B cell (primary cell): ENCODE data around the gene ANK3. TPM values are rescaled to one million over a fixed set of nuclear protein-coding genes. Genes with fewer than 3 reads are reported as not detected.

Source experiments
- ATAC-seq: fragments of 200-7000 bp; cut with Tn5 transposase; one replicate; pipeline ENCODE4 v1.10.0; 2021; ENCODE audit warnings: low read depth, mild to moderate bottlenecking, moderate number of reproducible peaks, moderate library complexity
- CTCF ChIA-PET: fragments of 350-600 bp; sonication (Branson Sonifier 250); formaldehyde crosslinking; loops from one replicate; lab custom pipeline; 2021; ENCODE audit warnings: antibody characterized with exemption, inconsistent platforms; lab: Charles Lee
- POLR2A ChIA-PET: fragments of 350-600 bp; sonication (Branson Sonifier 250); formaldehyde crosslinking; loops from one replicate; lab custom pipeline; 2021; ENCODE audit warnings: antibody characterized with exemption; lab: Charles Lee
- DNase-seq: peaks from one replicate; pipeline ENCODE4 v3.0.0; 2013
- H2AFZ ChIP-seq: 2 replicates; pipeline ENCODE4 v1.6.1; 2012; ENCODE audit warnings: mild to moderate bottlenecking, low read depth, low read length; ENCODE audit not compliant: insufficient read depth, poor library complexity, severe bottlenecking
- H3K27ac ChIP-seq, 2 donors: 1 replicate in 1 of 2; 2 replicates in 1 of 2; pipeline ENCODE4 v1.5.1; 2012 to 2013; ENCODE audit warnings: low read length in 2 of 2, mild to moderate bottlenecking in 2 of 2, moderate library complexity in 1 of 2
- H3K27me3 ChIP-seq, 4 experiments: fragments of 200-600 bp in 1 of 4; sonication (generic) in 1 of 4; replicated peaks in 1 of 4; 1 replicate in 2 of 4; 2 replicates in 2 of 4; pipeline versions ENCODE4 v1.6.1 to v1.7.0; 2013 to 2016; ENCODE audit warnings: low read length in 3 of 4, mild to moderate bottlenecking in 2 of 4, mixed read lengths in 1 of 4, moderate library complexity in 1 of 4; ENCODE audit not compliant: insufficient read depth in 4 of 4, control insufficient read depth in 3 of 4; ENCODE audit errors: control extremely low read depth in 1 of 4
- H3K36me3 ChIP-seq, 2 experiments: replicated peaks in 1 of 2; 1 replicate in 1 of 2; 2 replicates in 1 of 2; pipeline versions ENCODE4 v1.6.1 to v1.7.1; 2013; ENCODE audit warnings: low read length in 1 of 2; ENCODE audit not compliant: insufficient read depth in 2 of 2, control insufficient read depth in 1 of 2; ENCODE audit errors: control extremely low read depth in 1 of 2, extremely low read depth in 1 of 2
- H3K4me1 ChIP-seq, 2 donors: fragments of 200-600 bp in 1 of 2; sonication (generic) in 1 of 2; 1 replicate in 1 of 2; 2 replicates in 1 of 2; pipeline versions ENCODE4 v1.5.1 to v1.6.1; 2013 to 2017; ENCODE audit warnings: low read length in 2 of 2; ENCODE audit not compliant: control insufficient read depth in 2 of 2, insufficient read depth in 2 of 2
- H3K4me2 ChIP-seq: replicated peaks from 2 replicates; pipeline ENCODE3; 2012; ENCODE audit warnings: mild to moderate bottlenecking, low read depth, low read length; ENCODE audit not compliant: poor library complexity, severe bottlenecking
- H3K4me3 ChIP-seq, 5 experiments: fragments of 200-600 bp in 1 of 5; sonication (generic) in 1 of 5; 1 replicate in 3 of 5; 2 replicates in 2 of 5; pipeline versions ENCODE4 v1.5.1 to v1.7.0; 2011 to 2016; ENCODE audit warnings: low read length in 4 of 5, mild to moderate bottlenecking in 4 of 5, low read depth in 2 of 5, control low read depth in 1 of 5, moderate library complexity in 1 of 5; ENCODE audit not compliant: insufficient read depth in 1 of 5; ENCODE audit errors: control extremely low read depth in 1 of 5, extremely low read depth in 1 of 5
- H3K79me2 ChIP-seq: fragments of 200-600 bp; sonication (generic); one replicate; pipeline ENCODE4 v1.6.0; 2016; ENCODE audit warnings: low read length; ENCODE audit not compliant: control insufficient read depth, insufficient read depth
- H3K9ac ChIP-seq: fragments of 200-600 bp; sonication (generic); 2 replicates; pipeline ENCODE4 v1.6.1; 2017; ENCODE audit warnings: mild to moderate bottlenecking, low read length, moderate library complexity
- H3K9me3 ChIP-seq, 3 donors: one replicate each; pipeline versions ENCODE4 v1.6.1 to v1.7.1; 2013; ENCODE audit warnings: low read length in 2 of 3; ENCODE audit not compliant: control insufficient read depth in 2 of 3, insufficient read depth in 1 of 3; ENCODE audit errors: control extremely low read depth in 1 of 3
- H4K20me1 ChIP-seq: 2 replicates; pipeline ENCODE4 v1.6.0; 2012; ENCODE audit warnings: mild to moderate bottlenecking, low read length; ENCODE audit not compliant: insufficient read depth, control insufficient read depth, poor library complexity, severe bottlenecking
- H3K27ac Mint-ChIP-seq: one replicate; pipeline ENCODE4 v1.8.0; 2021; ENCODE audit warnings: mixed read lengths
- H3K27me3 Mint-ChIP-seq: one replicate; pipeline ENCODE4 v1.8.0; 2021; ENCODE audit warnings: mixed read lengths
- H3K4me1 Mint-ChIP-seq: one replicate; pipeline ENCODE4 v1.8.0; 2021; ENCODE audit warnings: mixed read lengths
- H3K4me3 Mint-ChIP-seq: one replicate; pipeline ENCODE4 v1.8.0; 2021; ENCODE audit warnings: mixed read lengths
- H3K9me3 Mint-ChIP-seq: one replicate; pipeline ENCODE4 v1.8.0; 2022; ENCODE audit warnings: mixed read lengths; ENCODE audit not compliant: insufficient read depth
- CTCF ChIP-seq: fragments of 200-600 bp; IDR thresholded peaks from one replicate; pipeline ENCODE4 v1.8.0; 2022; ENCODE audit warnings: antibody characterized with exemption, mild to moderate bottlenecking
- EZH2 ChIP-seq: IDR thresholded peaks from 2 replicates; pipeline ENCODE4 v1.6.1; 2012; ENCODE audit warnings: borderline replicate concordance, low read depth, mild to moderate bottlenecking, moderate library complexity, low read length; ENCODE audit not compliant: insufficient read depth, poor library complexity, severe bottlenecking
- WGBS: methylation state at CpG from one replicate; pipeline ENCODE4 v1.1.5; 2013; ENCODE audit warnings: missing lambda C conversion rate; ENCODE audit not compliant: insufficient coverage; 5-methylcytosine and 5-hydroxymethylcytosine counted together
- intact Hi-C: fragments of 100-400 bp; cut with micrococcal nuclease; formaldehyde crosslinking; loops from one replicate; pipeline ENCODE4 v1.10.0; 2022
- polyA plus RNA-seq: library from polyadenylated mRNA; depleted of rRNA; stranded (reverse); fragments of >200 nt; gene quantifications from 2 replicates; pipeline ENCODE4 v1.2.3, GENCODE V29; 2012
- total RNA-seq, 2 donors: library from RNA; stranded (reverse); fragments of 120-200 nt in 1 of 2; gene quantifications; 1 replicate in 1 of 2; 2 replicates in 1 of 2; pipeline versions ENCODE4 v1.2.3 to v1.2.4, GENCODE V29; 2013 to 2022

Gene ANK3
- total and polyA plus RNA-seq, 2 donors (not counting 1 experiment from before 2014, with no cell fraction given): 4.9 to 21.6 TPM

GRCh38 chr10:60008816-60009215 is 380.9 kb downstream of the ANK3 start:
- ATAC-seq (no peak), DNase-seq (no peak)
- no peak overlapping the region for H3K4me3 Mint-ChIP-seq
- ChIA-PET CTCF (no interaction called here), POLR2A (no interaction called here)
- no peaks in the 10 kb centered on the region for H3K4me1 Mint-ChIP-seq
- Histone ChIP-seq H3K9me3 (no peaks in the 10 kb centered on the region), H3K27me3 (no peaks in the 10 kb centered on the region), H3K9ac (no peak overlapping the region), H3K27ac (no peak overlapping the region), H3K4me1 (no peaks in the 10 kb centered on the region), H3K79me2 (no peaks in the 10 kb centered on the region), H3K36me3 (no peaks in the 10 kb centered on the region), H4K20me1 (no peaks in the 10 kb centered on the region), H3K4me2 (no peak overlapping the region), H3K4me3 (no peak overlapping the region), H2AFZ (no peak overlapping the region)
- no peaks in the 10 kb centered on the region for H3K9me3 Mint-ChIP-seq
- WGBS: 97% methylated on average over 3 of the region's 4 CpGs
- no peak overlapping the region for H3K27ac Mint-ChIP-seq
- intact Hi-C loops: no loop called here
- TF ChIP-seq CTCF (no peak), EZH2 (no peak)
- H3K27me3 Mint-ChIP-seq: peaks cover 13% of the 10 kb centered on the region

DNA sequence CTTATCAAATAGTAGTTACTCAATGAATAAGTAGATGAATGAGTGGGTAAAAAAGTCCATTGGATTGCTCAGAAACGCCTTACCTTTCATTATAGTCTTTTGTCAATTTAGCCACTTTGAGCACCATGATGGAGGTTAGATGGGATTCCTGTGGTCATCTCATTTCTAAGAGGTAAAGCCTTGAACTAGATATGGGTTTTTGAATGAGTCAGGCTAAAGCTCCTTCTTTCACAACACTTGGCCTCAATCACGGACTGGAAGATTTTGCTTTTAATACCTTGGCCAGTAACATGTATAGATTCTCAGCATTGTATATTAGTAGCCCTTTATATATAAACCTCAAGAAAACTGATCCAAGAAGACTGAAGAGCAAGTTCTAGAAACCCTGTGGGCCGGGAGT is 383.6 kb downstream of the ANK3 start:
- Mint-ChIP-seq H3K27me3 (peaks cover 6% of the 10 kb centered on the region), H3K27ac (no peak overlapping the region), H3K4me1 (no peaks in the 10 kb centered on the region), H3K9me3 (no peaks in the 10 kb centered on the region), H3K4me3 (no peak overlapping the region)
- no peak overlapping the region for H3K4me2 ChIP-seq
- POLR2A ChIA-PET: interaction anchor here (0.6 kb wide), 1 partner anchor 143 kb away, joined by 3 read pairs; no protein-coding TSS in a partner anchor
- no peak for DNase-seq
- no peak overlapping the region for H3K4me3 ChIP-seq
- no peaks in the 10 kb centered on the region for H3K79me2 ChIP-seq
- no CpG with 5 or more reads among the region's 3 CpGs for WGBS
- no peak for ATAC-seq
- CTCF ChIA-PET: interaction anchor here (0.9 kb wide), 1 partner anchor 10 kb away, joined by 3 read pairs; no protein-coding TSS in a partner anchor
- H3K27ac ChIP-seq: no peak overlapping the region
- no peaks in the 10 kb centered on the region for H3K27me3 ChIP-seq
- TF ChIP-seq CTCF (no peak), EZH2 (no peak)
- H2AFZ ChIP-seq: no peak overlapping the region
- intact Hi-C loops: no loop called here
- H3K4me1 ChIP-seq: no peaks in the 10 kb centered on the region
- H3K36me3 ChIP-seq: no peaks in the 10 kb centered on the region
- no peak overlapping the region for H3K9ac ChIP-seq
- H4K20me1 ChIP-seq: no peaks in the 10 kb centered on the region
- H3K9me3 ChIP-seq: no peaks in the 10 kb centered on the region
